Ecto neural progenitor cell (in vitro differentiated cells): ENCODE measurements around the gene RGS9.
"Not testable (repeated sequence)": the region's sequence is repeated elsewhere in the genome, so short reads cannot be mapped to it uniquely, and the experiment has no call there.

ENCODE experiments used
- DNase-seq: peaks from one replicate; pipeline ENCODE4 v3.0.0-alpha.2; 2018; ENCODE audit warnings: low spot score

Gene RGS9

DNA sequence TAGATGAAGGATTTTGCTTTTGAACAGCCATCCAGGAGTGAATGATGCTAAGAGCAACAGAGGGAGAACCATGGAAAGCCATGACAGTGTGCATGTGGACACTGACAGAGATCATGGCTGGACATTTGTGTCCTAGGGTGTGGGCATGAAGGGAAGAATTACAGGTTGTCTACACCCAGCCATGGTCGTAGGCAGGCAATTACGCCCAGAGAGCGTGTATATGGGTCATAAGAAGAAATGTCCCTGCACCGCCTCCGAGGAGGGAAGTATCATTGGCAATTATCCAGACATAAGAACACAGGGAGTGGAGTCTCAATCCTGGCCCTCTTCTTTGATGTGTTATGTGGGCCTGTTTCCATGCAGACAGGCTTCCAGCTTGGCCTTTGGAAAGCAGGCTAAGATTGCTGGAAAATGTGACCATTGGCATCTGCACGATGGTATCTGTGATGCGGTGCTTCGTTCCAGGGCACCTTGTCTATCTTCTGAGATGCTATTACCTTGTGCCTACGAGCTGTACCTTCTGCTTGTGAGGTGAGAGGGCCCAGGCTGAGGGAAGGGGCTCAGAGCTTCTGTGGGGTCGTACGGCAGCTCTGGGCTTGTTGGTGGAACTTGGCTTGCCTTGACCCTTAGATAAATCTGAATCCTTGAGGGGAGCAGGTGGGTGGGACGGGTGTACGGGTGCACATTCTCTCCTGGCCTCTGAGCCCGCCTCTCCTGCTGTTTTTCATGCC is 19.8 kb downstream of the RGS9 start:
- DNase-seq, result no peak

DNA sequence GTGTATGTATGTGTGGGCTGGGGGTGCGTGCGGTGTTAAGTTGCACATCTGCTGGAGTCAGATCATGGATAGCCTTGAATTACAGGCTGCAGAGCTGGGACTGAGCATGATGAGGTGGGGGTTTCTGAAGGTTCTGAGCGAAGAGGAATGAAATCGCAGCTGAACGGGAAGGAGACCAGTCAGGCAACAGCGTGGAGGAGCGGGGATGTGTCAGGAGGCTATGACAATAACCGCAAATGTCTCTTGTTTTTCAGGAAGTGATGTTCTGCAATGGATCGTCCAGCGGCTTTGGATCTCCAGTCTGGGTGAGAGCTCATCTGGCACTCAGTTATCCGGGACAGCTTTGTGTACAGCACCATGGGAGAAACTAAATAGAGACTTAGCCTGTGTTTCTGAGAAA is 20.9 kb downstream of the RGS9 start:
- no peak for DNase-seq

DNA sequence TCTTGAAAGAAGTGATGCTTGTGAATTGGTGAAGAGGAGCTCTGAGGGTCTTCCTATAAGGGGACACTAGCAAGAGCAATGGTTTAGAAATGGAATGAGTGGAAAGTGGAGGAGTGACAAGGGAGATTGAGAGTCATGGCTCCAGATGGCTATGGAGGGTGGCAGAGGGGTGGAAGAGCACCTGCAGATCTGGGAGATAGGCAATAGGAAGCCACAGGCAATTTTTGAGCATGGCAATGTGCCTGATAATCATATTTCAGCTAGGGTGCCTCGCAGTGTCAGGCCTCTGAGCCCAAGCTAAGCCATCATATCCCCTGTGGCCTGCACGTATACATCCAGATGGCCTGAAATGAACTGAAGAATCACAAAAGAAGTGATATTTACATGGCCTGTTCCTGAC is 21.5 kb downstream of the RGS9 start:
- DNase-seq, result no peak

DNA sequence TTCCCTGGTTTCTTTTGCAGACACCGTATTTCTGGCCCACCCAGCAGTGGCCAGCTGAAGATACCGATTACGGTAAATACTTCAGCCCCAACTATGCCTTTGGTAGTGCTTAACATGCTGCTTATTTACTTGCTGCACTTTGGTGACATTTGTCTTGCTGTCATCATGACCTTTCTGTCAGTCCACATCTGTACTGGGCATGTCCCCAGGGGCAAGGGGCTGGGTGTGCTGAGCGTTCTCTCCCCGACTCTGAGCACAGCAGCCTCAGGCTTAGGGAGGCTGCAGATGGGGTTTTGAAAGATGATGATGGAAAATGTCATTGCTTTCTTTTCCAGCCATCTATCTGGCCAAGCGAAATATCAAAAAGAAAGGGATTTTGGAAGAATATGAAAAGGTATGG is 23.3 kb downstream of the RGS9 start:
- DNase-seq, result no peak

DNA sequence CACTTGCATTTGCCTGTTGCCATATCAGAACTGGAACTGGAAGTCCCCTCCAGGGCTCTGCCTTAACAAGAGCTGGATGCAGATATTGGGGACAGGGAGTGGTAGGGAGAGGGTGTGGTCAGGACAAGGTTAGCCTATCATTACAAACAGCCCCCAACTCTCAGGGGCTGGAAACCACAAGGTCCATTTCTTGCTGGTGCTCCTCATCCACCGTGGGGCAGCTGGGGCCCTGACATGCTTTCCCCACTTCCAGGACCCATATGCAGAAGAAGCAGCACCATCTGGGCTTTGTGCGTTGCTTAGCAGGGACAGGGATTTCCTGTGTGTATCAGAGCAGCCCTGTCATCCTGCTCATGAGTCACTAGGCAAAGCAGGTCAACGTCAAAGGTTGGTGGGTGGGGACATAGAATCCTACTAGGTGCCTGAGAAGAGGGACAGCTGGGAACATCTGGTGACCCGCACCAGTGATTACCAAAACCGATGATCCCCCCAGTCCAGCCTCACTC is 26.9 kb downstream of the RGS9 start:
- no peak for DNase-seq

DNA sequence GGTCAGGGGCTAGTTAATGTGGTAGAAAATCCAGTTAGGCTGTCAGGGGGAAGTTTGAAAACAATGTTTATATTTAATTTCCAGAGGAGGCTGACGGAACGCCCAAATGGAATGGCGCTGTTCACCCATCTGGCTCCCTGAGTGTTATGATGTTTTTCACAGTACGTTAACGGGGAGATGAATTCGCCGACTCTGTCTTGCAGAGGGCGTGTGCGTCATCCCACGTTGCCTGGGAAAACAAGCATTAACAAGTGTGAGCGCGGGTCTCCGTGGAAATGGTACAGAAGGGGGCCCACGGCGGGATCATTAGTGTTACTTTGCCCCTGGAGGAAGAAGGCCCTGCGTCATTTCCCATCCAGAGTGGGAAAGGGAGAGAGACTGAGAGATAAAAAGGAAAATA is 29.6 kb downstream of the RGS9 start:
- DNase-seq, result no peak

DNA sequence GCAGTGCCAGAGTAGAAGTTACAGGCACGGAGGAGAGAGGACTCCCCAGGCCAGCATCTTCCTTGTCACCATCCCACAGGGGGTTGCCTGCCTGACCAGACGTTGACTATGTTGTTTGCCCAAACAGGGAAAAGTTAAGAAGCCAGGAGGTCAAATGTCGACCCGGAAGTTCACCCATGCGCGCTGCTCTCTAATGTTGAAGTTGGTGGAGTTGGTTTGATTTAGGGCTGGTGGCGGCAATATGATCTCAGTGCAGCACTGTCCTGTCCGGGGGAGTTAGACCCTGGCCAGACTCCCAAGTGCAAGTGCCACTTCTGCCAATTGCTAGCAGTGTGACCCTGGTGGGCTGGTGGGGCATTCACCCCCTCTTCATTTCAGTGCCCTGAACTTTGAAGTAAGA is 30.4 kb downstream of the RGS9 start:
- no peak for DNase-seq

DNA sequence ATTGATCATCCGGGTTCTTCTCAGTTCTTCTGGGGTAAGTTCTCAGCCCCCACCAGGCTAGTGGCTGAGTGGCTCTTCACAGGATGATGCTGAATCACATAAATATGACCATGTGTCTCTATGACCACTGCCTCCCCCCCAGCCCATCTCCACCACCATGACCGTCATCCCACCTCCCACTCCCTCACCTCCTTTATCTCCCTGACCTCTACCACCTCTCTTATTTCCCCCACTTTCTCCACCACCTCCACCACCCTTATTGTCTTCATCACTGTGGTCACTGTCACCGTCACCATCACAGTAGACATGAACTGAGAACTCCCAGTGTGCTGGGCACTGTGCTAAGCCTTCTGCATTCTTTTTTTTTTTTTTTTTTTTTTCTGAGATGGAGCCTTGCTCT is 32.5 kb downstream of the RGS9 start:
- DNase-seq, result no peak

DNA sequence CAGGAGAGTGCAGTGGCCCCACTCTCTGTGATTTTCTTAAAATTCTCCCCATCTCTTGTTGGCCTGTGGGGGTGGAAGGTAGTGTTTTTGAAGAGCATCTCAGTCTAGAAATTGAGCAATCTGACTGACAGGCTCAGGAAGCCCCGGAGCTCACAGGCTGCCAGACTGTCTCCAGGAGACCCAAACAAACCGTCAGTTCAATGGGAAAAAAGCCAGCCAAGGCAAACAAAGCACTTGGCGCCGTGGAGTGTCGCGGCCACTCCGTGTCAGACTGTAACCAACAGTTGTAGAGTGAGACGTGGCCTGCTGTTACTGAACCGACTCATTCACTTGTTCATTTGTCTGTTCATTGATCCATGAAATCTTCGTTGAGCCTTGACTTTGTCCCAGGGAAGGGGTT is 33.7 kb downstream of the RGS9 start:
- no peak for DNase-seq

DNA sequence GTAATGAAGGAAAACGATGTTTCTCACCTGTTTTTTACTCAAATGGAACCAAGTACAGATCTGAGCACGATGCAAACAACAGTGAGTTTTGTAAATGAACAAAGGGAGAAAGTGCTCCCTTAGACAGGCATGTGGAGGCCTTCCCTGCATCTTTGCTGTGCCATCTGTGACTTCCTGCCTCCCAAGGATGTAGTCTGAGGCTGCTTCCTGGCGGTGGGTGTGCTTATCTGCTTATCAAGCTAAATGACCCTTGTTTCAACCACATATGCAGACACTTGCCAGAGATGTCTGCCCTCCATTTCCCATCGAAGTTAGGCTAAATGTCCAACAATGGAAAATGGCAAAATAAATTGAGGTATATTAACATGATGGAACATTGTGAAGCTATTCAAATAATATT is 34.6 kb downstream of the RGS9 start:
- DNase-seq, result no peak

DNA sequence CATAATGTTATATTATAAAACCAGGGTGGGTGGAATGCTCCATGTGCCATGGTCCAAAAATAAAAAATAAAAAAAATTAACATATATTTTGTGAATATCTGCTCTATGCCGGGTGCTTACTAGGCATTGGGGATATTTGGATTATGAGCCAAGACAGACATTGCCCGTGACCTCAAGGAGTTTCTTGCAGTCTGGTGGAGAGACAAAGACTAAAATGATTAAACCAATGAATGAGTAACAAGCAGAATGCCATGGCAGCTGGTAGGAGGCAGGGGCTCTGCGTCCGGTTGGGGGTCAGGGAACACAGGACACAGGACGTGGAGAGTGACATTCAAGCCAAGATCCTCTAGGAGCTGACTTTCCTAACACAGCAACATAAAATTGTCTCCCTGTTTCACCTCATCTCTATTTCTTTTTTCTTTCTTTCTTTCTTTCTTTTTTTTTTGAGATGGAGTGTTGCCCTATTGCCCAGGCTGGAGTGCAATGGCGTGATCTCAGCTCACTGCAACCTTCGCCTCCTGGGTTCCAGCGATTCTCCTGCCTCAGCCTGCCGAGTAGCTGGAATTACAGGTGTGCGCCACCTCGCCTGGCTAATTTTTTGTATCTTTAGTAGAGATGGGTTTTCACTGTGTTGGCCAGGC is 35.4 kb downstream of the RGS9 start:
- no peak for DNase-seq

DNA sequence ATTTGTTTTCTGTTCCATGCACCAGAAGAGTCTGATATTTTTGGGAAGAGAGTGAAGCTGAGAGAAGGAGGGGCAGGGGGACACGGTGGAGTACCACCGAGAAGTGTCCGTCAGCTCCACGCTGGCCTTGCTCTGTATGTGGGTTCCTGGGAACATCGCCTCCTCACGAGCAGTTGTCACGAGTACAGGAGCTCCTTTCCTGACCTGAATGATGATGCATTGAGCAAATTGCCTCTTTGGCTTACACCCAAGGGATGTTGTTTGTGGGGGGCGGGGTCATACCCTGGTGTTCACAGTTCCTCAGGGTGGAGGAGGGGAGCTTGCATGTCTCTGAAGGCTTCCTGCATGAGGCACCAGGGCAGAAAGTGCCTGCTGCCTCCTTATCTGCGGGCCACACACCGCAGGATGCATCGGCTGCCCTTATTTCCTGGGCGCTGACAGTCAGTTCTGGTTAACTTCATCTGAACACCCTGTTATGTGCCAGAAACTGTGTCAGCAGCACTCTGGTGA is 36.2 kb downstream of the RGS9 start:
- DNase-seq, result no peak

DNA sequence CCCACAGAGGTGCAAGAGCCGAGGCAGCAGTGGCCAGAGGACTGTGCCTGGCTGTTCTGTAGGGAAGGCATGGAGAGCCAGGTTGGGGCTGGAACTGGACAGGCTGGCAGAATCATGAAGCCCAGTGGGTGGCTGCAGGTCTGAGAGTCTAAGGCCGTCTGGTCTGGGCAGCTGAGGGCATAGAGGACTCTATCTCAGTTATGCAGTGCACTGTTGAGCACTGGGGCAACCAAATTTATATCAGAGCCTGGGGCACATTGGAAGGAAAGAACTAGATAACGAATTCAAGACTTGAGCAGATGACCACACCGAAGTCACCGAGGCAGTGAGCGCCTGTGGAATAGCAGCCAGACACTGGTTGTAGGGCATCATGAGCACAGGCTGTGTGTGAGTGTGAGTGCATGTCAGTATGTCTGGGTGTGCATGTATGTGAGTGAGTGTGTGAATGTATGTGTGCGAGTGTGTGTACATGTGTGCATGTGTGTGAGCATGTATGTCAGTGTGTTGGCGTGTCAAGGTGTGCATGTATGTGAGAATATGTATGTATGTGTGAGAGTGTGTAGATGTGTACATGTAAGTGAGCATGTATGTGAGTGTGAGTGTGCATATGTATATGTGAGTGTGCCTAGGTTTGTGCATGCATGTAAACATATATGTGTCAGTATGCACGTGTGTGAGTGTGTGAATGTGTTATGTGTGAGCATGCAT is 37.0 kb downstream of the RGS9 start:
- DNase-seq, result no peak

DNA sequence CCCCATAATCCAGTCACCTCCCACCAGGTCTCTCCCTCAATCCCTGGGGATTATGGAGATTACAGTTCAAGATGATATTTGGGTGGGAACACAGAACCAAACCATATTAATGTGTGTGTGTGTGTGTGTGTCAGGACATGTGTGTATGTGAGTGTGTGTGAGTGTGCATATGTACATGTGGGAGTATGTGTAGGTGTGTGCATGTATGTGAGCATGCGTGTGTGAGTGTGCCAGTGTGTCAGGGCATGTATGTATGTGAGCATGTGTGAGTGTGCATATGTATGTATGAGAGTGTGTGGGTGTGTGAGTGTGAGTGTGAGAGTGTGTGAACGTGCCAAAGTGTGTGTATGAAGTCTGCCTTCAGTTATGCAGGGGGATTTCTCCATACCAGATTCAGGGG is 37.8 kb downstream of the RGS9 start:
- no peak for DNase-seq

DNA sequence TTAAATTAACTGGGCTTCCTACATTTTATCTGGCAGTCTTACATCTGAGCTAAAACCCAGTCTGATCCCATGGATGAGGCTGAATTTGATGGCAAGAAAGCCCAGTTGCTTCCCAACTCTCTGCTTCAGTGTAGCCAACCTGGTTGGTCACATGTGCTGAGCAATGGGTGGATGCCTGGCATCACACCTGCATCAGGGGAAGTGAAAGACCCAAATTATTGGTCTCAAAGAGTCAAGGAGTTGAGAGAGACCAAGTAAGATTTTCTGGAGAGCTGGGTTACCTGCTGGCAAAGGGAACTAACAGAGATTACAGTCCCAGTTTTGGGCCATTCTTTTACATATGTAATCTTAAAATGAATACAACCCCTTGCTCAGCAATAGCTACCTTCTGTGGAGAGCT is 38.8 kb downstream of the RGS9 start:
- DNase-seq, result no peak

DNA sequence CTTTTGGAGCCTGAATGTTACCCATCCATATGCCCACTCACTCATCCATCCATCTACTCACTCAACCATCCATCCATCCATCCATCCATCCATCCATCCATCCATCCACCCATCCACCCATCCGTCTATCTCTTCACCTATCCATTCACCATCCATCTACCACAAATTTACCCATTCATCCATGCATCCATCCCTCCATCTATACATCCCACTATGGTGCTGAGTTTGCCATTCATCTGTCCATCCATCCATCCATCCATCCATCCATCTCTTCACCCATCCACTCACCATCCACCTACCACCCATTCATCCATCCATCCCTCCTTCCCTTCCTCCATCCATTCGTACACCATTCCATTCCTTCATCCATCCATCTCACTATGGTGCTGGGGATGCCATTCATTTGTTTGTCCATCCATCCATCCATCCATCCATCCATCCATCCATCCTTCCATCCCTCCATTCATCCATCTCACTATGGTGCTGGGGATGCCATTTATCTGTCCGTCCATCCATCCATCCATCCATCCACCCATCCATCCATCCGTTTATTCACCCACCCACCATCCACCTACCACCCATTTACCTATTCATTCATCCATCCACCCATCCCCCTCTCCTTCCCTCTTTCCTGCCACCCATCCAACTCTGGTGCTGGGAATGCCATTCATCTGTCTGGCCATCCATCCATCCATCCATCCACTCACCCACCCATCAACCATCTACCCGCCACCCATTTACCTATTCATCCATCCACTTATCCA is 39.7 kb downstream of the RGS9 start:
- no peak for DNase-seq

DNA sequence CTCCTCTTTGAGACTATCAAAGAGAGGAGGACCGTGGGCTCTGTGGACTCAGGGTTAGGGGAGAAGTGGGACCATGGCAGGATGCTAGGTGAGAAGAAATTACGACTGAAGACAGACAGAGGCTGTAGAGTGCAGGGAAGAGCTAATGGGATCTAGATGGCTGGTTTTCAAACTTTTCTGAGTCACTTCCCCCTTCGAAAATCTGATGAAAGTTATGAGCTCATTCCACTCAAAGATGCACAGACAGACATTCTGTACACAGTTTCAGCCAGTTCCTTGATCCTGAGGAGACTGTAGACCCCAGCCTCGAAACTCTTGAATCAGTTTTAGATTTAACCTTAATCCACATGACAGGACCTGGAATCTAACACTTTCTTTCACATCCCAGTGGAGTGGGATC is 40.7 kb downstream of the RGS9 start:
- DNase-seq, result no peak

DNA sequence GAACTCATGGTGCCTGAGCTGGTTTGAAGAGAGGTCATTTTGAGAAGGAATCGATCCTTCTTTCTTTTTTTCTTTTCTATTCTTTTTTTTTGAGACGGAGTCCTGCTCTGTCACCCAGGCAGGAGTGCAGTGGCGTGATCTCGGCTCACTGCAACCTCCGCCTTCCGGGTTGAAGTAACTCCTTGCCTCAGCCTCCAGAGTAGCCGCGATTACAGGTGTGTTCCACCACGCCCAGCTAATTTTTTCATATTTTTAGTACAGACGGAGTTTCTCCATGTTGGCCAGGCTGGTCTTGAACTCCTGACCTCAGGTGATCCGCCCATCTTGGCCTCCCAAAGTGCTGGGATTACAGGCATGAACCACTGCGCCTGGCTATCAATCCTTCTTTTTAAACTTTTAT is 43.1 kb downstream of the RGS9 start:
- not testable (repeated sequence) for DNase-seq

DNA sequence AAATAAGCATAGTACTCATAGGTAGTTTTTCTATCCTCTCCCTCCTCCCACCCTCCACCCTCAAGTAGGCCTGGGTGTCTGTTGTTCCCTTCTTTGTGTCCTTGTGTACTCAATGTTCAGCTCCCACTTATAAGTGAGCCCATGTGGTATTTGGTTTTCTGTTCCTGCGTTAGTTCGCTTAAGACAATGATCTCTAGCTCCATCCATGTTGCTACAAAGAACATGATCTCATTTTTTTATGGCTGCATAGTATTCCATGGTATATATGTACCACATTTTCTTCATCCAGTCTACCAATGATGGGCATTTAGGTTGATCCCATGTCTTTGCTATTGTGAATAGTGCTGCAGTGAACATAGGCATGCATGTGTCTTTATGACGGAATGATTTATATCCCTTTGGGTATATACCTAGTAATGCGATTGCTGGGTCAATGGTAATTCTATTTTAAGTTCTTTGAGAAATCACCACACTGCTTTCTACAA is 43.6 kb downstream of the RGS9 start:
- DNase-seq, result not testable (repeated sequence)

DNA sequence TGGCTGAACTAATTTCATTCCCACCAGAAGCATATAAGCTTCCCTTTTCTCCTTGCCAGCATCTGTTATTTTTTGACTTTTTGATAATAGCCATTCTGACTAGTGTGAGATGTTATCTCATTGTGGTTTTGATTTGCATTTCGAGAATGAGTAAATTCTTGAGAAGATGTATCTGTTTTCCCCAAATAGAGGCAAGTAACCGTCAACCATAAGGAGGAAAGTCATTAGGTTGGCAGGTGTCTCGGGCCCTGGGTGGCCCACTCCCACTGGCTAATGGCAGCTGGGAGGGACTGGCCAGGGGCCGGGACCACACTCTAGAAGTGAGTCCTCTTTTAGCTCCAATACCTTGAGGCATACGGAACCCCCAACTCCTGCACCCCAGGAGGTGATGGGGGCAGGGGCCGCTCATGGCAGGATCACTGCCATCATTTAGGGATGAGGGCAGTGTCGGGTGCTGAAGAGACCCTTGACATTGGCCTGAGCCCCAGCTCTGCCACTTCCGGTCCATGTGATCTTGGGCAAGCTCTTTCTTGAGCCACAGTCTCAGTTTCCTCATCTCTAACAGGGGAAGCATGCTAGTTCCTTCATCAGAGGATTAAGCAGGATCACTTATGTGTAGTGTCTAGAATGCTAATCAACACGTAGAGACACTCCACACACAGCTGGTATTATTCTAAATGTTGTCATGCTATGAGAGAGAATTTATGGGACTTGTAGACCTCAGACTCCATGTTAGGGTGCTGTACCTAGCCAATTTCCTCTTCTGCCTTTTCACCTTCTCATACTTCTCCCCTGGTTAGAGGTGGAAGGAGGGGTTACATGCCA is 44.3 kb downstream of the RGS9 start:
- no peak for DNase-seq

DNA sequence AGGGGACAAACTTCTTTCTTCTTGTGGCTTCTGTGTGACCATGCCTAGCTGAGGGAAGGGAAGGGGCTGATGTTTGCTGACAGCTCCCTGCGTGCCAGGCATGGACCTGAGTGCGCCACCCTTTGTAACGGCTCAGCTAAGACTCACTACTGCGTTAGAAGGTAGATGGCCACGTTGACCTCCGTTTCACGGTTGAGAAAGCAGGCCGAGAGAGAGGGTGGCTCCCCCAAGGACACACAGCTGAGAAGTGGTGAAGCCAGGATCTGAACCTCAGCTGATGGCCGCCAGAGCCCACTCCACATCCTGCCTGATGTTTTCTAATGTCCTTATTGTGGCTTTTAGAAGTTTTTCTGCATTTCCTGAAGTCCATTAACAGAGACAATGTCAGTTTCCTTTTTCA is 45.1 kb downstream of the RGS9 start:
- DNase-seq, result no peak
